K562 (cell line): ENCODE results near the gene CMSS1. TPM values are rescaled to one million over a fixed set of nuclear protein-coding genes. Genes with fewer than 3 reads are reported as not detected.

Experiments used
- ATAC-seq: fragments of 200-7000 bp; cut with Tn5 transposase; 3 replicates; pipeline ENCODE4 v1.9.1; 2020; ENCODE audit warnings: moderate library complexity
- BruUV-seq: library from RNA; stranded (reverse); fragments of 400-500 nt; replicated peaks from 2 replicates; lab custom pipeline; 2021; lab: Mats Ljungman, UMichigan
- CTCF ChIA-PET: fragments of 300-600 bp; formaldehyde crosslinking; extraction: SDS; loops from one replicate; lab custom pipeline; 2021; ENCODE audit warnings: low intra/inter-chr PET ratio; lab: Yijun Ruan, JAX
- POLR2A ChIA-PET: fragments of 300-600, 350-650 bp; sonication (Branson Sonifier 250); formaldehyde crosslinking; extraction: SDS; loops from one replicate; lab custom pipeline; 2021; ENCODE audit warnings: antibody characterized with exemption, inconsistent platforms; lab: Yijun Ruan, JAX
- DNase-seq, 4 experiments: peaks; one replicate each; pipeline versions ENCODE4 v3.0.0 to v3.0.0-alpha.2; 2011 to 2018; ENCODE audit warnings: low spot score in 3 of 4, mixed read lengths in 3 of 4; ENCODE audit errors: extremely low read depth in 1 of 4
- FAIRE-seq: peaks from 2 replicates; lab custom pipeline; 2011; peaks lifted over from hg19 to GRCh38; lab: Jason Lieb, UNC
- H2AFZ ChIP-seq: 2 replicates; pipeline ENCODE4 v1.6.0; 2011; ENCODE audit warnings: low read depth, low read length, control low read depth, inconsistent platforms
- H3K27ac ChIP-seq: fragments of 200-600 bp; 3 replicates; pipeline ENCODE4 v1.8.0; 2011; ENCODE audit warnings: low read depth, mild to moderate bottlenecking, control low read depth, inconsistent platforms, low read length, moderate library complexity, mixed read lengths; ENCODE audit errors: extremely low read depth
- H3K27me3 ChIP-seq, 2 experiments: fragments of 300-600 bp in 1 of 2; 2 replicates in 1 of 2; 3 replicates in 1 of 2; pipeline versions ENCODE4 v1.6.0 to v1.8.0; 2011; ENCODE audit warnings: inconsistent platforms in 2 of 2, low read length in 2 of 2, mild to moderate bottlenecking in 1 of 2, mixed read lengths in 1 of 2, moderate library complexity in 1 of 2; ENCODE audit not compliant: control insufficient read depth in 2 of 2, insufficient read depth in 2 of 2
- H3K36me3 ChIP-seq: fragments of 300-600 bp; 3 replicates; pipeline ENCODE4 v1.8.0; 2011; ENCODE audit warnings: mild to moderate bottlenecking, low read length, inconsistent platforms; ENCODE audit not compliant: control insufficient read depth, insufficient read depth
- H3K4me1 ChIP-seq, 2 experiments: fragments of 200-600 bp in 1 of 2; replicated peaks in 1 of 2; 2 replicates in 1 of 2; 3 replicates in 1 of 2; pipeline versions ENCODE4 v1.5.1 to v1.8.0; 2011; ENCODE audit warnings: inconsistent platforms in 2 of 2, low read length in 2 of 2, mild to moderate bottlenecking in 1 of 2, mixed read lengths in 1 of 2, moderate library complexity in 1 of 2; ENCODE audit not compliant: control insufficient read depth in 2 of 2, insufficient read depth in 2 of 2
- H3K4me2 ChIP-seq: 2 replicates; pipeline ENCODE4 v1.6.1; 2011; ENCODE audit warnings: low read length, control low read depth, inconsistent platforms, mixed read lengths; ENCODE audit not compliant: insufficient read depth
- H3K4me3 ChIP-seq: fragments of 200-600 bp; sonication (generic), shearing (Covaris generic); 2 replicates; pipeline ENCODE4 v1.5.1; 2016; ENCODE audit warnings: control low read depth, inconsistent platforms
- H3K79me2 ChIP-seq: fragments of 200-600 bp; 3 replicates; pipeline ENCODE4 v1.8.0; 2011; ENCODE audit warnings: low read length, inconsistent platforms; ENCODE audit not compliant: control insufficient read depth, insufficient read depth
- H3K9ac ChIP-seq, 2 experiments: 2 replicates each; pipeline versions ENCODE4 v1.6.0 to v1.6.1; 2011; ENCODE audit warnings: low read depth in 2 of 2, low read length in 2 of 2, control low read depth in 1 of 2, inconsistent platforms in 1 of 2, mild to moderate bottlenecking in 1 of 2, mixed read lengths in 1 of 2; ENCODE audit not compliant: insufficient read depth in 1 of 2
- H3K9me1 ChIP-seq: one replicate; pipeline ENCODE4 v1.6.0; 2011; ENCODE audit warnings: inconsistent platforms, mild to moderate bottlenecking, low read length, moderate library complexity; ENCODE audit not compliant: control insufficient read depth, insufficient read depth
- H3K9me3 ChIP-seq: replicated peaks from 2 replicates; pipeline ENCODE4 v1.5.1; 2011; ENCODE audit warnings: low read depth, low read length, inconsistent platforms; ENCODE audit not compliant: control insufficient read depth, insufficient read depth
- H4K20me1 ChIP-seq: replicated peaks from 2 replicates; pipeline ENCODE4 v1.6.1; 2011; ENCODE audit warnings: low read length, inconsistent platforms, mixed read lengths; ENCODE audit not compliant: control insufficient read depth, insufficient read depth
- PBX2 ChIP-seq, 2 experiments: IDR thresholded peaks in 1 of 2; conservative IDR thresholded peaks in 1 of 2; 2 replicates each; pipeline ENCODE4 v1.6.1; 2016; ENCODE audit warnings: low read depth in 2 of 2, mild to moderate bottlenecking in 1 of 2, missing compliant biosample characterization in 1 of 2, missing genetic modification characterization in 1 of 2, moderate library complexity in 1 of 2
- SMAD1 ChIP-seq: fragments of 150-350 bp; IDR thresholded peaks from 2 replicates; pipeline ENCODE4 v1.6.1; 2014; ENCODE audit warnings: low read length, low read depth; ENCODE audit not compliant: partially characterized antibody
- THRAP3 ChIP-seq: fragments of 450-650 bp; IDR thresholded peaks from 2 replicates; pipeline ENCODE4 v1.6.1; 2016; ENCODE audit warnings: mild to moderate bottlenecking, inconsistent platforms, borderline replicate concordance
- YBX1 ChIP-seq: fragments of 450-650 bp; IDR thresholded peaks from 2 replicates; pipeline ENCODE4 v1.7.1; 2016; ENCODE audit warnings: mild to moderate bottlenecking
- ZKSCAN3 ChIP-seq: fragments of 250-450 bp; sonication (Bioruptor Pico); IDR thresholded peaks from 2 replicates; pipeline ENCODE4 v1.4.0; 2020
- ZNF311 ChIP-seq: fragments of 250-450 bp; sonication (Bioruptor Pico); IDR thresholded peaks from 2 replicates; pipeline ENCODE4 v1.4.0; 2020; ENCODE audit warnings: mild to moderate bottlenecking, moderate library complexity
- ZNF445 ChIP-seq: fragments of 250-450 bp; sonication (Bioruptor Pico); IDR thresholded peaks from 2 replicates; pipeline ENCODE4 v1.4.0; 2020; ENCODE audit warnings: low read depth, mild to moderate bottlenecking, moderate library complexity
- ZNF551 ChIP-seq: fragments of 250-450 bp; sonication (Bioruptor Pico); IDR thresholded peaks from 2 replicates; pipeline ENCODE4 v1.5.0; 2021; ENCODE audit warnings: mild to moderate bottlenecking, moderate library complexity
- WGBS: fragments of 100-300 bp; shearing (Covaris generic); methylation state at CpG from one replicate; pipeline ENCODE4 v1.1.6; 2016; ENCODE audit warnings: low coverage, mixed read lengths; ENCODE audit not compliant: insufficient coverage; ENCODE audit errors: missing lambda C conversion rate; 5-methylcytosine and 5-hydroxymethylcytosine counted together
- in situ Hi-C: fragments of 300-500 bp; cut with MboI; formaldehyde crosslinking; loops from 4 replicates; pipeline ENCODE4 v1.15.0; 2018; ENCODE audit warnings: inconsistent platforms, mixed read lengths
- intact Hi-C: fragments of 100-400 bp; cut with micrococcal nuclease; formaldehyde crosslinking; loops from 2 replicates; pipeline ENCODE4 v1.14.2; 2022
- polyA plus RNA-seq, 8 experiments: library from polyadenylated mRNA; depleted of rRNA in 4 of 8; stranded (reverse) in 5 of 8; unstranded in 3 of 8; fragments of >200 nt; fragmentation: Nextera tagmentation in 2 of 8; fragmentation: Illumina TruSeq in 1 of 8; extraction: Ambion mirVana in 2 of 8; extraction: Trizol in 1 of 8; gene quantifications; 2 replicates each; pipeline versions ENCODE4 v1.2.1 to v1.2.3, GENCODE V29; 2011 to 2014; ENCODE audit warnings: inconsistent platforms in 1 of 8, missing spikeins in 1 of 8
- total RNA-seq, 7 experiments: library from RNA; depleted of rRNA in 6 of 7; stranded (reverse); fragments of >200 nt in 6 of 7; fragmentation: Illumina TruSeq in 2 of 7; extraction: Trizol in 2 of 7; gene quantifications; 2 replicates each; pipeline versions ENCODE4 v1.2.1 to v1.2.3, GENCODE V29; 2011 to 2021; ENCODE audit warnings: low replicate concordance in 1 of 7

CMSS1 gene
- total and polyA plus RNA-seq, 9 of the 15 experiments (the other 6 are each of a cell fraction or from before 2014, with no cell fraction given): 46.9 to 109 (median 72.3) TPM

- no TSS peak for BruUV-seq
- H3K4me3 ChIP-seq: no peak overlapping the region
- in situ Hi-C loops: no loop called here
- H3K9me3 ChIP-seq: no peaks in the 10 kb centered on the region
- no peaks in the 10 kb centered on the region for H3K36me3 ChIP-seq
- WGBS: 60% methylated on average over 4 of the region's 5 CpGs
- intact Hi-C loops: loop anchor here (10.0 kb wide), 2 partner anchors 55 to 165 kb away; no protein-coding TSS in a partner anchor
- H2AFZ ChIP-seq: no peak overlapping the region
- no peak for TF ChIP-seq SMAD1
- TF ChIP-seq, all 486 proteins: peak for 0
- FAIRE-seq (no peak), ATAC-seq (no peak), DNase-seq (no peak)
- ChIA-PET CTCF (no interaction called here), POLR2A (no interaction called here)
- Histone ChIP-seq H3K9me1 (no peaks in the 10 kb centered on the region), H3K27me3 (no peaks in the 10 kb centered on the region), H3K4me1 (peaks cover 0 to 8% of the 10 kb centered on the region in 2 experiments; a peak in 2 of 5 replicates), H3K9ac (no peak overlapping the region), H4K20me1 (no peaks in the 10 kb centered on the region), H3K27ac (no peak overlapping the region), H3K4me2 (no peak overlapping the region), H3K79me2 (no peaks in the 10 kb centered on the region; the same call in 2 of the 3 replicates)
Measured at GRCh38 chr3:100009276-100010086, 191.8 kb downstream of the CMSS1 start.

GRCh38 chr3:100010087-100010417 is 192.4 kb downstream of the CMSS1 start:
- Histone ChIP-seq H3K36me3 (no peaks in the 10 kb centered on the region), H3K27ac (no peak overlapping the region), H4K20me1 (no peaks in the 10 kb centered on the region), H3K4me1 (peaks cover 0 to 8% of the 10 kb centered on the region in 2 experiments; a peak in 2 of 5 replicates), H3K9me1 (no peaks in the 10 kb centered on the region), H3K4me2 (no peak overlapping the region), H2AFZ (no peak overlapping the region), H3K9me3 (no peaks in the 10 kb centered on the region), H3K27me3 (no peaks in the 10 kb centered on the region), H3K79me2 (no peaks in the 10 kb centered on the region), H3K9ac (no peak overlapping the region), H3K4me3 (no peak overlapping the region)
- DNase-seq (no peak), ATAC-seq (no peak), FAIRE-seq (no peak)
- ChIA-PET CTCF (no interaction called here), POLR2A (no interaction called here)
- in situ Hi-C loops (no loop called here), intact Hi-C loops (no loop called here)
- 100% methylated on average over 1 of the region's 1 CpG for WGBS
- BruUV-seq: no TSS peak
- TF ChIP-seq YBX1 (no peak), THRAP3 (no peak), PBX2 (CRISPR knock-in tag; IDR thresholded peaks at IDR 0.05; ENCODE audit: low read depth) (no peak), PBX2 (tag; conservative IDR thresholded peaks at IDR 0.05; ENCODE audit: low read depth) (no peak), ZNF445 (no peak), ZKSCAN3 (CRISPR knock-in tag) (no peak), ZNF551 (CRISPR knock-in tag) (no peak), ZNF311 (CRISPR knock-in tag) (no peak)
